Eye (tissue), 1 donor: ENCODE measurements around the gene NAB1.

Source experiments
- DNase-seq: peaks from one replicate; pipeline ENCODE4 v3.0.0-alpha.2; 2015

NAB1 gene

GRCh38 chr2:190637903-190638618 lies 10.8 kb upstream of the NAB1 start:
- peak; percentile 36 for DNase-seq

GRCh38 chr2:190640117-190640516 lies 8.8 kb upstream of the NAB1 start:
- no peak for DNase-seq

GRCh38 chr2:190641469-190641868 lies 7.4 kb upstream of the NAB1 start:
- DNase-seq, result no peak

- peak; percentile 30 for DNase-seq
Measured at GRCh38 chr2:190646780-190647522, 1.9 kb upstream of the NAB1 start.

GRCh38 chr2:190648289-190649034 lies 421 bp upstream of the NAB1 start:
- DNase-seq, result peak; percentile 91

GRCh38 chr2:190649798-190650390 lies 1.0 kb downstream of the NAB1 start:
- peak; percentile 82 for DNase-seq

- DNase-seq, result no peak
Measured at GRCh38 chr2:190651413-190651812, 2.5 kb downstream of the NAB1 start.

GRCh38 chr2:190653231-190653630 lies 4.3 kb downstream of the NAB1 start:
- no peak for DNase-seq

GRCh38 chr2:190653931-190654330 lies 5.0 kb downstream of the NAB1 start:
- DNase-seq, result no peak

GRCh38 chr2:190655113-190655512 lies 6.2 kb downstream of the NAB1 start:
- no peak for DNase-seq

GRCh38 chr2:190655570-190655969 lies 6.7 kb downstream of the NAB1 start:
- DNase-seq, result no peak

- DNase-seq, result no peak
Measured at GRCh38 chr2:190656301-190656700, 7.4 kb downstream of the NAB1 start.

- DNase-seq, result no peak
Measured at GRCh38 chr2:190657474-190658255, 8.8 kb downstream of the NAB1 start.

- DNase-seq, result no peak
Measured at GRCh38 chr2:190659553-190659952, 10.7 kb downstream of the NAB1 start.

GRCh38 chr2:190662754-190663153 lies 13.9 kb downstream of the NAB1 start:
- DNase-seq, result no peak

- DNase-seq, result no peak
Measured at GRCh38 chr2:190663348-190663747, 14.5 kb downstream of the NAB1 start.

- DNase-seq, result no peak
Measured at GRCh38 chr2:190663839-190664238, 15.0 kb downstream of the NAB1 start.

GRCh38 chr2:190664240-190664639 lies 15.4 kb downstream of the NAB1 start:
- no peak for DNase-seq

GRCh38 chr2:190666895-190667294 lies 18.0 kb downstream of the NAB1 start:
- no peak for DNase-seq

GRCh38 chr2:190668892-190669291 lies 20.0 kb downstream of the NAB1 start:
- no peak for DNase-seq

- DNase-seq, result no peak
Measured at GRCh38 chr2:190670182-190670946, 21.5 kb downstream of the NAB1 start.
